IMR-90 (cell line): ENCODE measurements around the gene APAF1. TPM values are rescaled to one million over a fixed set of nuclear protein-coding genes. Genes with fewer than 3 reads are reported as not detected.

Source experiments
- ATAC-seq: fragments of 200-7000 bp; cut with Tn5 transposase; 2 replicates; pipeline ENCODE4 v1.9.1; 2020; ENCODE audit warnings: low read depth, mild to moderate bottlenecking, moderate library complexity
- BruUV-seq: library from RNA; stranded (reverse); fragments of 400-500 nt; replicated peaks from 2 replicates; lab custom pipeline; 2021; lab: Mats Ljungman, UMichigan
- CTCF ChIA-PET: fragments of 300-600 bp; formaldehyde crosslinking; extraction: SDS; loops from one replicate; lab custom pipeline; 2021; ENCODE audit warnings: antibody characterized with exemption; lab: Yijun Ruan, JAX
- POLR2A ChIA-PET: fragments of 300-600 bp; sonication (Branson Sonifier 250); formaldehyde crosslinking; loops from one replicate; lab custom pipeline; 2022; ENCODE audit warnings: antibody characterized with exemption; ENCODE audit not compliant: unreplicated experiment; lab: Charles Lee
- DNase-seq: peaks from one replicate; pipeline ENCODE4 v3.0.0; 2013
- H2AFZ ChIP-seq: replicated peaks from 2 replicates; pipeline ENCODE3; 2013; ENCODE audit warnings: low read length, mild to moderate bottlenecking; ENCODE audit not compliant: poor library complexity
- H2AK5ac ChIP-seq: 2 replicates; pipeline ENCODE4 v1.6.1; 2013; ENCODE audit warnings: low read depth, low read length, inconsistent platforms
- H2AK9ac ChIP-seq: replicated peaks from 2 replicates; pipeline ENCODE3; 2013; ENCODE audit warnings: mild to moderate bottlenecking, low read depth, low read length, moderate library complexity; ENCODE audit not compliant: poor library complexity
- H2BK120ac ChIP-seq: 2 replicates; pipeline ENCODE4 v1.6.1; 2013; ENCODE audit warnings: low read depth, low read length, inconsistent platforms
- H2BK15ac ChIP-seq: 3 replicates; pipeline ENCODE4 v1.6.1; 2013; ENCODE audit warnings: low read depth, low read length, inconsistent platforms
- H2BK20ac ChIP-seq: 2 replicates; pipeline ENCODE4 v1.6.1; 2013; ENCODE audit warnings: low read depth, mild to moderate bottlenecking, inconsistent platforms, low read length, moderate library complexity
- H2BK5ac ChIP-seq: 2 replicates; pipeline ENCODE4 v1.6.1; 2013; ENCODE audit warnings: mild to moderate bottlenecking, low read depth, low read length, inconsistent platforms; ENCODE audit not compliant: poor library complexity, severe bottlenecking
- H3K14ac ChIP-seq: replicated peaks from 2 replicates; pipeline ENCODE4 v1.6.1; 2013; ENCODE audit warnings: low read depth, low read length, inconsistent platforms
- H3K18ac ChIP-seq: 2 replicates; pipeline ENCODE4 v1.6.1; 2013; ENCODE audit warnings: low read depth, low read length, control low read depth
- H3K23ac ChIP-seq: 2 replicates; pipeline ENCODE4 v1.6.1; 2013; ENCODE audit warnings: low read depth, low read length, inconsistent platforms
- H3K27ac ChIP-seq: 2 replicates; pipeline ENCODE4 v1.5.1; 2013; ENCODE audit warnings: mild to moderate bottlenecking, control low read depth, low read length; ENCODE audit not compliant: insufficient read depth
- H3K27me3 ChIP-seq: 2 replicates; pipeline ENCODE4 v1.6.1; 2013; ENCODE audit warnings: low read length; ENCODE audit not compliant: control insufficient read depth, insufficient read depth
- H3K36me3 ChIP-seq: 2 replicates; pipeline ENCODE4 v1.6.1; 2013; ENCODE audit warnings: low read length, mixed read lengths; ENCODE audit not compliant: control insufficient read depth, insufficient read depth
- H3K4ac ChIP-seq: 2 replicates; pipeline ENCODE4 v1.6.1; 2013; ENCODE audit warnings: low read depth, low read length, inconsistent platforms
- H3K4me1 ChIP-seq: 2 replicates; pipeline ENCODE4 v1.6.1; 2013; ENCODE audit warnings: low read length, mixed read lengths; ENCODE audit not compliant: control insufficient read depth, insufficient read depth
- H3K4me2 ChIP-seq: 2 replicates; pipeline ENCODE4 v1.6.1; 2013; ENCODE audit warnings: low read depth, mild to moderate bottlenecking, control low read depth, low read length, moderate library complexity
- H3K4me3 ChIP-seq: 2 replicates; pipeline ENCODE4 v1.5.1; 2013; ENCODE audit warnings: low read depth, mild to moderate bottlenecking, control low read depth, low read length, moderate library complexity; ENCODE audit not compliant: insufficient read depth
- H3K56ac ChIP-seq: 2 replicates; pipeline ENCODE4 v1.6.1; 2013; ENCODE audit warnings: low read length, inconsistent platforms; ENCODE audit not compliant: insufficient read depth; ENCODE audit errors: extremely low read depth
- H3K79me1 ChIP-seq, 2 experiments: 2 replicates each; pipeline ENCODE4 v1.6.1; 2013; ENCODE audit warnings: low read length in 2 of 2, inconsistent platforms in 1 of 2, low read depth in 1 of 2
- H3K9ac ChIP-seq: 2 replicates; pipeline ENCODE4 v1.6.1; 2013; ENCODE audit warnings: low read depth, low read length, control low read depth
- H3K9me1 ChIP-seq: 2 replicates; pipeline ENCODE4 v1.6.1; 2013; ENCODE audit warnings: low read length, inconsistent platforms; ENCODE audit not compliant: insufficient read depth
- H3K9me3 ChIP-seq: 2 replicates; pipeline ENCODE4 v1.6.1; 2013; ENCODE audit warnings: low read length; ENCODE audit not compliant: control insufficient read depth, insufficient read depth
- H4K20me1 ChIP-seq: 2 replicates; pipeline ENCODE4 v1.6.1; 2013; ENCODE audit warnings: low read length, inconsistent platforms; ENCODE audit not compliant: insufficient read depth
- H4K5ac ChIP-seq: 2 replicates; pipeline ENCODE4 v1.6.1; 2013; ENCODE audit warnings: mild to moderate bottlenecking, low read depth, low read length, control low read depth
- H4K8ac ChIP-seq, 2 experiments: 2 replicates each; pipeline ENCODE4 v1.6.1; 2013; ENCODE audit warnings: low read depth in 2 of 2, low read length in 2 of 2, control low read depth in 1 of 2, inconsistent platforms in 1 of 2
- H4K91ac ChIP-seq: 2 replicates; pipeline ENCODE4 v1.6.1; 2013; ENCODE audit warnings: low read depth, low read length, inconsistent platforms; ENCODE audit not compliant: insufficient read depth
- BHLHE40 ChIP-seq: fragments of 150-350 bp; IDR thresholded peaks from 2 replicates; pipeline ENCODE4 v1.6.1; 2016; ENCODE audit warnings: mild to moderate bottlenecking, low read depth, low read length
- CEBPB ChIP-seq: IDR thresholded peaks from 2 replicates; pipeline ENCODE4 v1.6.1; 2012; ENCODE audit warnings: low read depth, low read length, improper control_type of control experiment
- CHD1 ChIP-seq: IDR thresholded peaks from 2 replicates; pipeline ENCODE4 v1.6.1; 2012; ENCODE audit warnings: low read depth, low read length, improper control_type of control experiment
- FOS ChIP-seq: fragments of 150-350 bp; IDR thresholded peaks from 2 replicates; pipeline ENCODE4 v1.6.1; 2016; ENCODE audit warnings: low read depth, low read length
- MAFK ChIP-seq: IDR thresholded peaks from 2 replicates; pipeline ENCODE4 v1.6.1; 2012; ENCODE audit warnings: low read depth, low read length, improper control_type of control experiment
- MAZ ChIP-seq: IDR thresholded peaks from 2 replicates; pipeline ENCODE4 v1.6.1; 2012; ENCODE audit warnings: low read depth, mild to moderate bottlenecking, low read length, improper control_type of control experiment, moderate library complexity, borderline replicate concordance
- MXI1 ChIP-seq: IDR thresholded peaks from 2 replicates; pipeline ENCODE4 v1.6.1; 2012; ENCODE audit warnings: low read depth, mild to moderate bottlenecking, low read length, moderate library complexity, borderline replicate concordance
- NFE2L2 ChIP-seq: fragments of 150-350 bp; IDR thresholded peaks from 2 replicates; pipeline ENCODE4 v1.6.1; 2016; ENCODE audit warnings: low read depth, mild to moderate bottlenecking, low read length
- POLR2A ChIP-seq: IDR thresholded peaks from 2 replicates; pipeline ENCODE4 v1.6.1; 2012; ENCODE audit warnings: mild to moderate bottlenecking, low read depth, low read length
- RAD21 ChIP-seq: IDR thresholded peaks from 2 replicates; pipeline ENCODE4 v1.6.1; 2012; ENCODE audit warnings: low read length, improper control_type of control experiment
- RCOR1 ChIP-seq: IDR thresholded peaks from 2 replicates; pipeline ENCODE4 v1.6.1; 2012; ENCODE audit warnings: mild to moderate bottlenecking, low read length, improper control_type of control experiment; ENCODE audit not compliant: insufficient replicate concordance
- RFX5 ChIP-seq: IDR thresholded peaks from 2 replicates; pipeline ENCODE4 v1.8.0; 2012; ENCODE audit warnings: low read depth, mild to moderate bottlenecking, low read length, moderate library complexity
- SMC3 ChIP-seq: fragments of 150-350 bp; IDR thresholded peaks from 2 replicates; pipeline ENCODE4 v1.6.1; 2016; ENCODE audit warnings: low read depth, mild to moderate bottlenecking, antibody characterized with exemption, low read length, moderate library complexity
- WGBS, 2 experiments: methylation state at CpG; one replicate each; pipeline versions ENCODE4 v1.1.5 to v1.1.7; 2013; ENCODE audit warnings: missing lambda C conversion rate in 2 of 2; ENCODE audit not compliant: insufficient read length in 1 of 2; ENCODE audit errors: extremely low coverage in 2 of 2; 5-methylcytosine and 5-hydroxymethylcytosine counted together
- dilution Hi-C: fragments of 300-500 bp; cut with HindIII; formaldehyde crosslinking; loops from one replicate; pipeline ENCODE4 v1.14.3; 2018; ENCODE audit warnings: low sequenced_read_pairs; ENCODE audit not compliant: unreplicated experiment
- in situ Hi-C: fragments of 300-500 bp; cut with MboI; formaldehyde crosslinking; loops from 3 replicates; pipeline ENCODE4 v1.14.3; 2019; ENCODE audit warnings: low sequenced_read_pairs, inconsistent platforms, mixed read lengths
- intact Hi-C: fragments of 100-400 bp; cut with micrococcal nuclease; formaldehyde crosslinking; loops from 2 replicates; pipeline ENCODE4 v1.10.0; 2022
- polyA plus RNA-seq, 3 experiments: library from polyadenylated mRNA; depleted of rRNA; stranded (reverse); fragments of >200 nt; gene quantifications; 2 replicates each; pipeline ENCODE4 v1.2.3, GENCODE V29; 2012; ENCODE audit warnings: low replicate concordance in 1 of 3
- total RNA-seq: library from RNA; depleted of rRNA; stranded (reverse); fragments of >200 nt; gene quantifications from 2 replicates; pipeline ENCODE4 v1.2.3, GENCODE V29; 2012
- TF ChIP-seq, protein P1 (sequence below): fragments of 150-350 bp; IDR thresholded peaks from 2 replicates; pipeline ENCODE4 v1.6.1; 2016; ENCODE audit warnings: low read depth, mild to moderate bottlenecking, low read length, moderate library complexity, borderline replicate concordance
- TF ChIP-seq, protein P2 (sequence below): fragments of 150-350 bp; IDR thresholded peaks from 2 replicates; pipeline ENCODE4 v1.6.1; 2017; ENCODE audit warnings: mild to moderate bottlenecking, antibody characterized with exemption, low read length, low read depth
- TF ChIP-seq, protein P3 (sequence below): conservative IDR thresholded peaks from 2 replicates; pipeline ENCODE4 v1.5.1; 2012; ENCODE audit warnings: mild to moderate bottlenecking, low read depth, low read length, improper control_type of control experiment

The APAF1 gene
- total and polyA plus RNA-seq, 2 of the 4 experiments (the other 2 are of a cell fraction), result 10.9 to 32.8 TPM

DNA sequence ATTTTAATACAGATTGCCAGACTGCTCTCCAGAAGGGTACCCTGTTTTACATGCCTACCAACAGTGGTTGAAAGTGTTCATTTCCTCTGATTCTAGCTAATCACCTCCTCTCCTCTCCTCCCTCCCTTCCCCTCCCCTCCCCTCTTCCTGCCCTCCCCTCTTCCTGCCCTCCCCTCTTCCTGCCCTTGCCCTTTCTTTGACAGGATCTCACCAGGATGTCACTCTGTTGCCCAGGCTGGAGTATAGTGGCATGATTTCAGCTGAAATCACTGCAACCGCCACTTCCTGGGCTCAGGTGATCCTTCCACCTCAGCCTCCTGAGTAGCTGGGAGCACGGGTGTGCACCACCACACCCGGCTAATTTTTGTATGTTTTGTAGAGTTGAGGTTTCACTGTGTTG is 24.7 kb downstream of the APAF1 start:
- Histone ChIP-seq H4K5ac (no peak overlapping the region), H3K9me1 (no peaks in the 10 kb centered on the region), H4K8ac (no peak overlapping the region), H3K27me3 (no peaks in the 10 kb centered on the region), H3K4me3 (no peak overlapping the region), H2BK5ac (no peak overlapping the region), H2BK15ac (no peak overlapping the region), H3K4ac (no peak overlapping the region), H3K23ac (no peak overlapping the region), H4K91ac (no peak overlapping the region), H3K14ac (no peak overlapping the region), H3K9me3 (no peaks in the 10 kb centered on the region), H2AK9ac (no peak overlapping the region), H3K79me1 (peaks cover 2 to 15% of the 10 kb centered on the region in 2 experiments), H3K27ac (no peak overlapping the region), H2BK20ac (no peak overlapping the region), H3K4me1 (no peaks in the 10 kb centered on the region), H3K4me2 (no peak overlapping the region), H3K9ac (no peak overlapping the region), H3K56ac (no peak overlapping the region), H2AK5ac (no peak overlapping the region), H4K20me1 (no peaks in the 10 kb centered on the region), H2BK120ac (no peak overlapping the region), H2AFZ (no peak overlapping the region), H3K36me3 (peaks cover 36% of the 10 kb centered on the region), H3K18ac (no peak overlapping the region)
- dilution Hi-C loops, result no loop called here
- CTCF ChIA-PET, result no interaction called here
- no TSS peak for BruUV-seq
- intact Hi-C loops, result no loop called here
- ATAC-seq (no peak), DNase-seq (no peak)
- no CpG with 5 or more reads among the region's 3 CpGs for WGBS, 2 experiments
- in situ Hi-C loops, result no loop called here
- TF ChIP-seq, protein P1, sequence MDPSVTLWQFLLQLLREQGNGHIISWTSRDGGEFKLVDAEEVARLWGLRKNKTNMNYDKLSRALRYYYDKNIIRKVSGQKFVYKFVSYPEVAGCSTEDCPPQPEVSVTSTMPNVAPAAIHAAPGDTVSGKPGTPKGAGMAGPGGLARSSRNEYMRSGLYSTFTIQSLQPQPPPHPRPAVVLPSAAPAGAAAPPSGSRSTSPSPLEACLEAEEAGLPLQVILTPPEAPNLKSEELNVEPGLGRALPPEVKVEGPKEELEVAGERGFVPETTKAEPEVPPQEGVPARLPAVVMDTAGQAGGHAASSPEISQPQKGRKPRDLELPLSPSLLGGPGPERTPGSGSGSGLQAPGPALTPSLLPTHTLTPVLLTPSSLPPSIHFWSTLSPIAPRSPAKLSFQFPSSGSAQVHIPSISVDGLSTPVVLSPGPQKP, result no peak
- TF ChIP-seq MAZ, result no peak
- no peak for TF ChIP-seq RCOR1
- no peak for TF ChIP-seq RAD21
- no peak for TF ChIP-seq SMC3
- TF ChIP-seq FOS, result no peak
- TF ChIP-seq, protein P2, sequence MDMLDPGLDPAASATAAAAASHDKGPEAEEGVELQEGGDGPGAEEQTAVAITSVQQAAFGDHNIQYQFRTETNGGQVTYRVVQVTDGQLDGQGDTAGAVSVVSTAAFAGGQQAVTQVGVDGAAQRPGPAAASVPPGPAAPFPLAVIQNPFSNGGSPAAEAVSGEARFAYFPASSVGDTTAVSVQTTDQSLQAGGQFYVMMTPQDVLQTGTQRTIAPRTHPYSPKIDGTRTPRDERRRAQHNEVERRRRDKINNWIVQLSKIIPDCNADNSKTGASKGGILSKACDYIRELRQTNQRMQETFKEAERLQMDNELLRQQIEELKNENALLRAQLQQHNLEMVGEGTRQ, result no peak
- no peak for TF ChIP-seq POLR2A
- no peak for TF ChIP-seq CEBPB
- TF ChIP-seq CHD1, result no peak
- no peak for TF ChIP-seq RFX5
- no peak for TF ChIP-seq BHLHE40
- TF ChIP-seq MAFK, result no peak
- TF ChIP-seq NFE2L2, result no peak
- TF ChIP-seq, protein P3, sequence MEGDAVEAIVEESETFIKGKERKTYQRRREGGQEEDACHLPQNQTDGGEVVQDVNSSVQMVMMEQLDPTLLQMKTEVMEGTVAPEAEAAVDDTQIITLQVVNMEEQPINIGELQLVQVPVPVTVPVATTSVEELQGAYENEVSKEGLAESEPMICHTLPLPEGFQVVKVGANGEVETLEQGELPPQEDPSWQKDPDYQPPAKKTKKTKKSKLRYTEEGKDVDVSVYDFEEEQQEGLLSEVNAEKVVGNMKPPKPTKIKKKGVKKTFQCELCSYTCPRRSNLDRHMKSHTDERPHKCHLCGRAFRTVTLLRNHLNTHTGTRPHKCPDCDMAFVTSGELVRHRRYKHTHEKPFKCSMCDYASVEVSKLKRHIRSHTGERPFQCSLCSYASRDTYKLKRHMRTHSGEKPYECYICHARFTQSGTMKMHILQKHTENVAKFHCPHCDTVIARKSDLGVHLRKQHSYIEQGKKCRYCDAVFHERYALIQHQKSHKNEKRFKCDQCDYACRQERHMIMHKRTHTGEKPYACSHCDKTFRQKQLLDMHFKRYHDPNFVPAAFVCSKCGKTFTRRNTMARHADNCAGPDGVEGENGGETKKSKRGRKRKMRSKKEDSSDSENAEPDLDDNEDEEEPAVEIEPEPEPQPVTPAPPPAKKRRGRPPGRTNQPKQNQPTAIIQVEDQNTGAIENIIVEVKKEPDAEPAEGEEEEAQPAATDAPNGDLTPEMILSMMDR, result no peak
- TF ChIP-seq MXI1, result no peak
- POLR2A ChIA-PET, result no interaction called here
